Epithelial cell of proximal tubule (primary cell): ENCODE data around the gene CD248. TPM values are rescaled to one million over a fixed set of nuclear protein-coding genes. Genes with fewer than 3 reads are reported as not detected.
A peak's percentile ranks its signal among the peaks of the same experiment; 100 is the strongest.

Experiments used
- DNase-seq: peaks from one replicate; pipeline ENCODE4 v3.0.0-alpha.2; 2011; ENCODE audit warnings: low read depth
- H3K4me3 ChIP-seq: 2 replicates; pipeline ENCODE4 v1.5.1; 2011; ENCODE audit warnings: low read depth, mild to moderate bottlenecking, low read length
- total RNA-seq: library from RNA; depleted of rRNA; stranded (reverse); fragments of >200 nt; gene quantifications from 2 replicates; pipeline ENCODE4 v1.2.3, GENCODE V29; 2015
- TF ChIP-seq, protein P1 (sequence below): conservative IDR thresholded peaks from 2 replicates; pipeline ENCODE4 v1.5.1; 2012; ENCODE audit warnings: low read depth, mild to moderate bottlenecking, low read length

The CD248 gene
- total RNA-seq, 1 donor from 2014 or later: 1.0 TPM

- no peak overlapping the region for H3K4me3 ChIP-seq
- DNase-seq: no peak
- TF ChIP-seq, protein P1, sequence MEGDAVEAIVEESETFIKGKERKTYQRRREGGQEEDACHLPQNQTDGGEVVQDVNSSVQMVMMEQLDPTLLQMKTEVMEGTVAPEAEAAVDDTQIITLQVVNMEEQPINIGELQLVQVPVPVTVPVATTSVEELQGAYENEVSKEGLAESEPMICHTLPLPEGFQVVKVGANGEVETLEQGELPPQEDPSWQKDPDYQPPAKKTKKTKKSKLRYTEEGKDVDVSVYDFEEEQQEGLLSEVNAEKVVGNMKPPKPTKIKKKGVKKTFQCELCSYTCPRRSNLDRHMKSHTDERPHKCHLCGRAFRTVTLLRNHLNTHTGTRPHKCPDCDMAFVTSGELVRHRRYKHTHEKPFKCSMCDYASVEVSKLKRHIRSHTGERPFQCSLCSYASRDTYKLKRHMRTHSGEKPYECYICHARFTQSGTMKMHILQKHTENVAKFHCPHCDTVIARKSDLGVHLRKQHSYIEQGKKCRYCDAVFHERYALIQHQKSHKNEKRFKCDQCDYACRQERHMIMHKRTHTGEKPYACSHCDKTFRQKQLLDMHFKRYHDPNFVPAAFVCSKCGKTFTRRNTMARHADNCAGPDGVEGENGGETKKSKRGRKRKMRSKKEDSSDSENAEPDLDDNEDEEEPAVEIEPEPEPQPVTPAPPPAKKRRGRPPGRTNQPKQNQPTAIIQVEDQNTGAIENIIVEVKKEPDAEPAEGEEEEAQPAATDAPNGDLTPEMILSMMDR: no peak
These were observed 33.3 kb downstream of the CD248 start for GRCh38 chr11:66283461-66284105.

- no peak for DNase-seq
- H3K4me3 ChIP-seq: no peak overlapping the region
- TF ChIP-seq, protein P1: peak; percentile 88
These were observed 34.1 kb downstream of the CD248 start for GRCh38 chr11:66282468-66283455.

- no peak for DNase-seq
- TF ChIP-seq, protein P1: no peak
- H3K4me3 ChIP-seq: no peak overlapping the region
These were observed 34.9 kb downstream of the CD248 start for GRCh38 chr11:66281776-66282467.

- DNase-seq: no peak
- TF ChIP-seq, protein P1: no peak
- H3K4me3 ChIP-seq: no peak overlapping the region
These were observed 35.8 kb downstream of the CD248 start for GRCh38 chr11:66281001-66281400.

DNA sequence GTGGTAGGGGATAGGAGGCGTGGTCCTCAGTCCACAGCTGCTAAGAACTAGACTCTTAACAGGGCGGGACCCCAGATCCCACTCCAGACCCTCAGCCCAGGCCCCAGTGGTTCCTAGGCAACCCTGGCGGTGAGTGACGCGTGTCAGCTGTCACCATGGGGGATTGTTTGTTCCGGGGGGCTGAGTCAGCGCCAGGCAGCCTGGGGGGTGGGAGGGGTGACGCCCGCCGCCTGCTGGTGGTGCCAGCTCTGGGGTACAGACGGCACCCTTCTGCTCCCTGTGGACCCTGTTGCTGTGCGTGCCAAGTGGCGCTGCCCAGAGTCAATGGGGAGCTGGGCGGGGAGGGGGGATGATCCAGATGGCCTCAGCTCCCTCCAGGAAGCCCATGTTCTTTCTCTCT is 36.4 kb downstream of the CD248 start:
- TF ChIP-seq, protein P1: no peak
- DNase-seq: no peak
- no peak overlapping the region for H3K4me3 ChIP-seq

DNA sequence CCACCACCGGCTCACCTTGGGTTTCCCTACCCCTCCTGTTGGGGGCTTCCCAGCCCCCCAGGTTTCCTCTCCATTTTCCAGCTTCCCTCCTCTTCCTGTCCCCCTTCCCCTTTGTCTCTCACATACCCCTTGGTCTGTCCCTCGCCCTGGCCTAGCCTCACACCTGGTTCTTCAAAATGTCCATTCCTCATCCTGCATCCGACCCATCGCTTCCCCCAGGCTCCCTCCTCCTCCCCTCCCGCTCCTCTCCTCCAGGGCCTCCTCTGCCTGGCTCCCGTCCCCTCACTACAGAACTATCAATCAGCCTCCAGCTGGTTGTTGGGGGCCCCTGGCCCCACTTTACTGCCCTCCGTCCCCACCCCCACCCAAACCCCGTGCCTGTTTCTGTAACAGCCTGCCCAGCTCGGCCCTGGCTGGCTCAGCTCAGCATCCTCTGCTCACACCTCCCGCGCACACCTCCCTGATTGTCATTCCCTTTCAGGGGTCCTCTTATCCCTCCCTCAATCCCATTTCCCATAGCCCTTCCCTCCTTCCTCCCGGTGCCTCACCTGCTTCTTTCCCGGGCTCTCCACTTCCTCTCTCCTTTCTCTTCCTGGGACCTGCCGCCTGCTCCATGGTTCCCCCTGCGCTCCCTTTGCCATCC is 37.6 kb downstream of the CD248 start:
- DNase-seq: no peak
- TF ChIP-seq, protein P1: no peak
- H3K4me3 ChIP-seq: no peak overlapping the region
